HT1080 (cell line): ENCODE measurements around the gene GABRG3. TPM values are rescaled to one million over a fixed set of nuclear protein-coding genes. Genes with fewer than 3 reads are reported as not detected.
"Not testable (repeated sequence)": the region's sequence is repeated elsewhere in the genome, so short reads cannot be mapped to it uniquely, and the experiment has no call there.

ENCODE experiments used
- DNase-seq: peaks from one replicate; pipeline ENCODE4 v3.0.0-alpha.2; 2015; ENCODE audit warnings: low read depth
- total RNA-seq: library from RNA; depleted of rRNA; stranded (reverse); fragments of >200 nt; shearing (Covaris generic); gene quantifications from 2 replicates; pipeline ENCODE4 v1.2.3, GENCODE V29; 2014

Gene GABRG3
- total RNA-seq, 1 experiment from 2014 or later: 0.56 TPM

- no peak for DNase-seq
Measured at GRCh38 chr15:27324886-27325615, 354.1 kb downstream of the GABRG3 start.

GRCh38 chr15:27327467-27328025, 356.6 kb downstream of the GABRG3 start:
- no peak for DNase-seq

GRCh38 chr15:27328186-27328585, 357.2 kb downstream of the GABRG3 start:
- no peak for DNase-seq

GRCh38 chr15:27328608-27329007, 357.6 kb downstream of the GABRG3 start:
- DNase-seq: no peak

- DNase-seq: no peak
Measured at GRCh38 chr15:27330326-27330725, 359.3 kb downstream of the GABRG3 start.

GRCh38 chr15:27336676-27337075, 365.7 kb downstream of the GABRG3 start:
- peak; percentile 52 for DNase-seq

- no peak for DNase-seq
Measured at GRCh38 chr15:27339138-27339537, 368.2 kb downstream of the GABRG3 start.

- no peak for DNase-seq
Measured at GRCh38 chr15:27341780-27342343, 370.9 kb downstream of the GABRG3 start.

- DNase-seq: no peak
Measured at GRCh38 chr15:27342991-27343390, 372.0 kb downstream of the GABRG3 start.

GRCh38 chr15:27352136-27352535, 381.2 kb downstream of the GABRG3 start:
- DNase-seq: no peak

GRCh38 chr15:27353856-27354255, 382.9 kb downstream of the GABRG3 start:
- peak; percentile 66 for DNase-seq

GRCh38 chr15:27358751-27359434, 387.9 kb downstream of the GABRG3 start:
- DNase-seq: peak; percentile 18

- no peak for DNase-seq
Measured at GRCh38 chr15:27359586-27359985, 388.6 kb downstream of the GABRG3 start.

- DNase-seq: no peak
Measured at GRCh38 chr15:27360316-27360715, 389.3 kb downstream of the GABRG3 start.

GRCh38 chr15:27361438-27361837, 390.5 kb downstream of the GABRG3 start:
- no peak for DNase-seq

- DNase-seq: no peak
Measured at GRCh38 chr15:27365456-27365855, 394.5 kb downstream of the GABRG3 start.

GRCh38 chr15:27377391-27377790, 406.4 kb downstream of the GABRG3 start:
- not testable (repeated sequence) for DNase-seq

- DNase-seq: no peak
Measured at GRCh38 chr15:27382361-27383025, 411.5 kb downstream of the GABRG3 start.

GRCh38 chr15:27383726-27384125, 412.7 kb downstream of the GABRG3 start:
- DNase-seq: no peak

- DNase-seq: no peak
Measured at GRCh38 chr15:27392163-27392562, 421.2 kb downstream of the GABRG3 start.

GRCh38 chr15:27396521-27396920, 425.5 kb downstream of the GABRG3 start:
- DNase-seq: no peak

GRCh38 chr15:27396996-27397395, 426.0 kb downstream of the GABRG3 start:
- no peak for DNase-seq
